Esophagus muscularis mucosa (tissue), 3 donors: ENCODE results near the gene ZSWIM4.

Experiments
- CTCF ChIP-seq, 3 experiments: fragments of 200-600 bp in 2 of 3; fragments of 450-650 bp in 1 of 3; sonication (generic) in 2 of 3; IDR thresholded peaks; one replicate each; pipeline ENCODE4 v1.5.1; 2017 to 2019; ENCODE audit warnings: antibody characterized with exemption in 3 of 3, mild to moderate bottlenecking in 2 of 3, moderate library complexity in 1 of 3
- POLR2A ChIP-seq: fragments of 450-650 bp; IDR thresholded peaks from one replicate; pipeline ENCODE4 v1.6.1; 2017; ENCODE audit warnings: antibody characterized with exemption, moderate library complexity, mild to moderate bottlenecking, low read depth

- TF ChIP-seq CTCF (IDR thresholded peaks at IDR 0.05) (no peak), POLR2A (no peak)
Observed at GRCh38 chr19:13838435-13839129, 43.3 kb downstream of the ZSWIM4 start.
